H1 (cell line): ENCODE results near the gene MAK. TPM values are rescaled to one million over a fixed set of nuclear protein-coding genes. Genes with fewer than 3 reads are reported as not detected.

Experiments
- ATF2 ChIP-seq: IDR thresholded peaks from 2 replicates; pipeline ENCODE4 v1.6.1; 2012; ENCODE audit warnings: low read length, inconsistent platforms
- KDM5A ChIP-seq: fragments of 200-600 bp; IDR thresholded peaks from 2 replicates; pipeline ENCODE4 v1.7.1; 2012; ENCODE audit warnings: mild to moderate bottlenecking, low read length, inconsistent platforms, mixed read lengths
- polyA plus RNA-seq, 7 experiments: library from polyadenylated mRNA; depleted of rRNA in 3 of 7; stranded (reverse) in 5 of 7; unstranded in 2 of 7; fragments of >200 nt in 5 of 7; fragments of 200-250 nt in 2 of 7; gene quantifications; 1 replicate in 5 of 7; 2 replicates in 1 of 7; 4 replicates in 1 of 7; pipeline versions ENCODE4 v1.2.1 to v1.2.3, GENCODE V29; 2011 to 2013; ENCODE audit warnings: missing spikeins in 2 of 7, mixed read lengths in 2 of 7
- total RNA-seq: library from RNA; stranded (reverse); fragmentation: NEBNext Ultra II Directional; extraction: Animal tissue kit (Norgen Biotek cat#: 25700); gene quantifications from 2 replicates; pipeline ENCODE4 v1.2.1, GENCODE V29; 2021

Gene MAK
- total and polyA plus RNA-seq, 2 of the 8 experiments (the other 6 are each of a cell fraction or from before 2014, with no cell fraction given): 0.08 to 0.37 TPM

GRCh38 chr6:10793035-10793434 lies 45.3 kb downstream of the MAK start (continued):
- TF ChIP-seq ATF2 (no peak), KDM5A (no peak)
